Rectal smooth muscle tissue (tissue), 1 donor: ENCODE data around the gene LENEP.

Experiments
- H3K27ac ChIP-seq: one replicate; pipeline ENCODE4 v1.7.0; 2013; ENCODE audit warnings: low read depth, low read length, inconsistent platforms
- H3K27me3 ChIP-seq: one replicate; pipeline ENCODE4 v1.7.0; 2013; ENCODE audit warnings: low read length; ENCODE audit not compliant: control insufficient read depth, insufficient read depth
- H3K36me3 ChIP-seq: one replicate; pipeline ENCODE4 v1.7.0; 2013; ENCODE audit warnings: low read length; ENCODE audit not compliant: control insufficient read depth, insufficient read depth
- H3K4me1 ChIP-seq: one replicate; pipeline ENCODE4 v1.7.0; 2013; ENCODE audit warnings: low read length; ENCODE audit not compliant: control insufficient read depth, insufficient read depth
- H3K4me3 ChIP-seq: one replicate; pipeline ENCODE4 v1.7.0; 2013; ENCODE audit warnings: low read length
- H3K9ac ChIP-seq: one replicate; pipeline ENCODE4 v1.7.0; 2013; ENCODE audit warnings: low read length

LENEP gene

DNA sequence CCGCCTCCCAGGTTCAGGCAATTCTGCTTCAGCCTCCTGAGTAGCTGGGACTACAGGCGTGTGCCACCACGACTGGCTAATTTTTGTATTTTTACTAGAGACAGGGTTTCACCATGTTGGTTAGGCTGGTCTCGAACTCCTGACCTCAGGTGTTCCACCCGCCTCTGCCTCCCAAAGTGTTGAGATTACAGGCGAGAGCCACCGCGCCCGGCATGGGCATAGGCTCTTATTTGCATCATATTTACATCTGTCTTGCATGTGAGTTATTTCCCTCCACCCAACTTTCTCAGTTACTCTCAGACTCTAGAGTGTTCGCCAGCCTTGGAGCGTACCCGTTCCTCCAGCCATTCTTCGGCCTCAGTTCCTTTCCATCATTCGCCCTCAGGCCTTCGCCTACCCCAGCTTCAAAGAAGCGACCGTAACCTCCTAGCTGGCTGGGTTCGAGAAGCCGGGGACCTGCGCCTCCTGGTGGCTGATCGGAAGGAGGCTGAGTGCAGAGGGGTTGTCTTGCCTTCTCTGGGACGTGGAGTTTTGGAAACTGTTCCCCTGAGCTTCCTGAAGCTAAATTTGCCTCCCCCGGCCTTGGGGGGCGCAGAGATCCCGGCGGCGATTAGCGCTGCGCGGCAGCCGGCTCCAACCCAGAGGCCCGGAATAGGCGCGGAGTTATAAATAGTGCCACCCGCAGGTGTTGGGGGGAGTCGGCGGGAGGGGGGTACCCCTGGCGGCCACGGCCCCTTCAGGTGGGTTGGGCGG, 5.6 kb downstream of the LENEP start:
- Histone ChIP-seq H3K4me1 (peaks cover 8% of the 10 kb centered on the region), H3K4me3 (peak overlapping the region; percentile 66), H3K27me3 (no peaks in the 10 kb centered on the region), H3K27ac (peak overlapping the region; percentile 96), H3K9ac (peak overlapping the region; percentile 65), H3K36me3 (no peaks in the 10 kb centered on the region)

DNA sequence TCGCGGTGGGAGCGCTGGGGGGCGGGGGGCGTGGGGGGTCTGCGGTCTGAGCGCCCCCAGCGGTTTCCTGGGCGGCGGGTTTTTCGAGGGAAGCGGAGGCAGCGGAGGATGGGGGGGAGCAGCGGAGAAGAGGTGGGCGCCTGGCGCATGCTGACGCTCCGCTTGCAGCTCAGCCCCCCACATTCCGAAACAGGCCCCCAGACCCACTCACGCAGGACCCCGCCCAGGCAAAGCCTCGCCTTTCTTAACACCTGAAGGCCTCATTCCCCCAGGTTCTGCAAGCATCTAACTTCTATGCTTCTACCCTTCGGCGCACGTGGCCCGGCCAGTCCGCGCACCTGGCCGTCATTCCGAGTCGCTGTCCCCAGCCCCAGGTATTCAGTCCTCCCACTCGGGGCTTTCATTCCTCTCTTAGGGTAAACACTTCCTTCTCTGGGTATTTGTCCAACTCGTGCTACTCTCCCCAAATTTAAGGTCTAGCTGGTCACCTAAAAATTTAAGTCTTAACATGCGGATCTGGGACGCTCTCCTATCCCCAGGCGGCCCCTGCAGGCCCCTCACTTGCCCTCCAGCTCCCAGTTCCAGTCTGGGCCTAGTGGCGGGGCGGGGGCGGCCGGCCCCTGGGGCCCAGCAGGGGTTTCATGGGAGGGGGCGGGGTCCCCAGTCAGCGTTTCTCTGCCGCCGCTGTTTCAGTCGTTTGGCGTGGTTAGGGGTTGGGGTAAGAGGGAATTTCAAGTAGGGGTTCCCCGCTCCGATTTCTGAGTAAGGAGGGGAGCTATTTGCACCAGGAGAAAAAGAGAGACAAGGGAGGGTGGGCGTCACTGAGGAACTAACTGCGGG, 6.4 kb downstream of the LENEP start:
- Histone ChIP-seq H3K9ac (peak overlapping the region; percentile 24), H3K36me3 (no peaks in the 10 kb centered on the region), H3K4me3 (peak overlapping the region; percentile 88), H3K4me1 (peaks cover 16% of the 10 kb centered on the region), H3K27ac (peak overlapping the region; percentile 96), H3K27me3 (no peaks in the 10 kb centered on the region)

DNA sequence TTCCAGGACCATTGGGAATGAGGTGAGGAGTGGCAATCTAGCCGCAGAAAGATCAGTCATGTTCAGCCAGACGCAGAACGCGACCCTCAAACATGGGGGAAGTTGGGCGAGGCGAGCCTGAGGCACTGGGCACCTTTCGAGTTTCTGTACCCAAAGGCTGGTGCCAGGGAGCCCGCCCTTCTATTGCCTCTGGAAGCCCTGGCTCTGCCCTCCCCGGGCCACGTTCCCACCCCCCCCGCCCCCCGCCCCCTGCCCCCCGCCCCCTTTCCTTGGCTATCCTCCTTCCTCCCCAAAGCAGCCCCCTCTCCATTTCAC, 7.0 kb downstream of the LENEP start:
- Histone ChIP-seq H3K27me3 (no peaks in the 10 kb centered on the region), H3K36me3 (no peaks in the 10 kb centered on the region), H3K9ac (peak overlapping the region; percentile 10), H3K27ac (peak overlapping the region; percentile 96), H3K4me1 (peaks cover 18% of the 10 kb centered on the region), H3K4me3 (peak overlapping the region; percentile 88)

DNA sequence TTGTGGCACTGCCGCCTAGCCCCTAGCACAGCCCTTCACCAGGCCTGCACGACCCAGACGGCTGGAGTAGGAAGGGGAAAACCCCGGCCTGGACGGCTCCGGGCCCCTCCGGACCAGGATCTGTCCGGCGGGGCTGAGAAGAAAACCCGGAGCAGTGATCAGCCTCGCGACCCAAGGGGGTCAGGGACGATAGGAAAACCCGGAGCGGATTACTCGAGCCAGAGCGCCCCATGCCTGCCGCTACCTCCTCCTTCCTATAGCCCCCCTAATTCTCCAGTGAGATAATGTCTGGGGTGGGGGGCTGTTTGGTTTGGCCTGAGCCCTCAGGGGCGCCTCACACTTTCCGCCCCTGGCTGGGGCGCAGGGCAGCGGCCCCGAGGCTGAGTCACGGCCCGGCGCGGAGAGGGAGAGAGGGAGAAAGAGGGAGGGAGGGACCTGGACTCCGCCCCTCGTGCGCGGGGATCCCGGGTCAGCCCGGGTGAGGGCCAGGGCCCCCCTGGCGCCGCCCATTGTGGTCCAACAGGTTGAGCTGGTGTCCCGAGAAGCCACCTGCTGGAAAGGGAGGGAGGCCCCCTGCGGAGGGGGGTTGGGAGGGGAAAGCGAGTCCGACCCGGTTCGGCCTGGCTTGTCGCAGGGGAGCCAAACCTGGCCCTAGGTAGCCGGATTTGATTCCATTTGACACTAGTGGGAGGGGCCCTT, 7.5 kb downstream of the LENEP start:
- no peaks in the 10 kb centered on the region for H3K36me3 ChIP-seq
- peak overlapping the region; percentile 85 for H3K9ac ChIP-seq
- H3K4me1 ChIP-seq: peaks cover 23% of the 10 kb centered on the region
- H3K4me3 ChIP-seq: peak overlapping the region; percentile 88
- H3K27me3 ChIP-seq: no peaks in the 10 kb centered on the region
- H3K27ac ChIP-seq: peak overlapping the region; percentile 96

DNA sequence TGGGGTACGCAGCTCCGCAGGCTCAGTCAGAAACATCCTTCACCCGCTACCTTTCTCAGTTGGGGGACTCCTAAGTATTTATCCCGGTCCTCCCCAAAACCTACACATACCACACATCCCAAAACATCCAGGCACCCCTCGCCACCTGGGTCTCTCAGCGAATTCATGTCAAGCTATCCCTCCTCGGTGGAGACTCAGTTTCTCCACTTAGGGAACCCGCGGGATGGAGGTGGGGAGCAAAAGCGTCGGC, 8.0 kb downstream of the LENEP start:
- peaks cover 2% of the 10 kb centered on the region for H3K36me3 ChIP-seq
- peaks cover 28% of the 10 kb centered on the region for H3K4me1 ChIP-seq
- H3K9ac ChIP-seq: peak overlapping the region; percentile 85
- no peaks in the 10 kb centered on the region for H3K27me3 ChIP-seq
- peak overlapping the region; percentile 88 for H3K4me3 ChIP-seq
- H3K27ac ChIP-seq: peak overlapping the region; percentile 96

DNA sequence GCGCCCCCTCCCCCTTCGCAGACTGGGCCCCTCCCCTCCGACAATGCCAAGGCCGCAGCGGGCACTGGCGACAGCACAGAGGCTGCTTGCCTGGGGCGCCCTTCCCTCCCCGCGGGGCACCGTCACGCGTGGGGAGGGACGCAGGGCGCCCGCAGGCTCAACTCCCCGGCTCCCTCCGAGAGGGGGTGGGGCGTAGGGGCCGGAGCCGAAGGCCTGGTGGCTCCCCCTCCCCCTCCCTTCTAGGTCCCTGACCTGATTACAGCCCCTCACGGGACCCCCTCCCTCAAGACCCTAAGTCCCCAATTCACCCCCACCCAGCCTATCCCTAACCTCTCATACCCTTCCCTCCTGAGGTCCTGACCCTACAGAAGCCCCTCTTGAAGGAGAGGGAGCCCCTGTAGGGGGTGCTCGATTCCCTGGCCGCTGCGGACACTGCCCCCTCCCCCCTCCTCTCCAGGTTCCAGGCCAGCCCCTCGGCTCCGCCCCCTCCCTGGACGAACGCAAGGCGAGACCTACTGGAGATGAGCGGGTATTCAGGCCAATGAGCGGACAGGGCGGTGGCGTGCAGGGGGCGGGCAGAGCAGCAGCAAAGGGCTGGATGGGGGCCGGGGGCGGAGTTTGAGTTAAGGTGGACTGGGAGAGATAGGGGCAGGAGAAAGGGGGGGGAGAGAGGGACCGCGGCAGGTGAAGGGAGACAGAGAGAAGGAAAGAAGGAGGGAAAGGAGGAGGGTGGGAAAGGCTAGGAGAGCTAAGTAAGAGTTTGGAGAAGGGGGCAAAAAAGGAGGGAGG, 8.5 kb downstream of the LENEP start:
- Histone ChIP-seq H3K36me3 (peaks cover 4% of the 10 kb centered on the region), H3K27ac (peak overlapping the region; percentile 96), H3K27me3 (no peaks in the 10 kb centered on the region), H3K9ac (peak overlapping the region; percentile 71), H3K4me1 (peaks cover 29% of the 10 kb centered on the region), H3K4me3 (peak overlapping the region; percentile 88)

DNA sequence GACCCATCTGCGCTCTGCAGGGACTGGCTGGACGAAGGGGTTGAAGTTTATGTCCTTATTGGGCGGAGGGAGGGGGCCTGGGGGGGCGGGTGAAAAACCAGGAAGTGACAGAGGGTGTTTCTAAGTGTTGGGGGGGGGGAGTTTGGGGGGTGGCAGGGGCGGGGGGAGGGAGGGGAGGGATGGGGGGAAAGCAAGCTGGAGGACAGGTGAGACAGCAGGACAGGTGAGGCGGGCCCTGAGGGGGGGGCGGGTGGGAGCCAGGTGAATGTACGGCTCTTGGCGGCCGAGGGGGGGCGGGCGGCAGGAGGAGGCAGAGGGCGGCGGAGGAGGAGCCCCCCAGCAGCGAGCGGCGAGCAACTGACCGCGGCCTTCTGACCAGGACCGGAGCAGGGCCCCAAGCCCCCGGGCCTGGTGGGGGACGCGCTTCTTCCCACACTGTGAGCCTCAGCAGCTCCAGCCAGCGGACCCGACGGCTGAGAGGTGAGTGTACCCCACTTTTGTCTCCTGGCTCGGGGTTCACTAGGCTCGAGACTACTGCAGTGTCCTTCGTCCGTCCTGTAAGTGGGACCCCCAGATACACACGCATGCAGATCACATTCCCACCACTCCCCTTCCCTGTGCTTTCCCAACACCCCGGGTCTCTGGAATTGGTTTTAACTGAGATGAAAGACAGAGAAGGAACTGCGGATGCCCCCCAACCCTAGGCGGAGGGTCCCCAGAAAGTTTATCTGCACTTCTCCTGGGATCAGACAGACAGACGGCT, 9.3 kb downstream of the LENEP start, which contains the start of gene ZBTB7B:
TSS of gene ZBTB7B (plus strand) at position 339 of the 763 bp plus-strand sequence. CDS start 11,859 bp downstream, outside the sequence.
- Histone ChIP-seq H3K4me3 (peak within 1 kb of the TSS; percentile 89), H3K27me3 (no peaks in the 10 kb centered on the region), H3K27ac (peak within 1 kb of the TSS; percentile 96), H3K36me3 (peaks cover 4% of the 10 kb centered on the region), H3K9ac (peak within 1 kb of the TSS; percentile 96), H3K4me1 (peaks cover 36% of the 10 kb centered on the region)

DNA sequence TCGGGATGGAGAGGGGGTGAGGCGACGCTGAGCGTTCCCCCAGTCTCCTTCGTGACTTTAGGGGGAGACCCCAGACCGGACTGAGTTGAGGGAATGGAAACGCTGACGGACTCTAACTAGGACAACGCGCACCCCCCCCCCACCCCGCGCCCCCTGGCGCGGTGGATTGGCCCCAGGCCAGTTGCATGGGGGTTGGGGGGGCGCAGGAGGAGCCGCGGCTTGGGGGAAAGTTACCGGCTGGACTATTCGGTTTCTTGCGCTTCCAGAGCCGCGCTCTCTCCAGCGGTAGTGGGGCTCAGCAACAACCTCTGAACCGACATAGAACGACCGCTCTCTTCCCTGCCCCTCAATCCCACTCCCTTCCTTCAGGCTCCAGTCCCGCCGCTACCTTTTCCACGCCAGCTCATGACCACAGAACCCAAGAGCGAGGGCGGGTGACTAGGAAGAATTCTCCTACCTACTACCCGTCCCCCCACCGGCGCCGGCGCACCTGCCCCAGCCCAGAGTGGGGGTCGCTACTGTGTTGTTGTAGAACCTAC, 9.9 kb downstream of the LENEP start:
- peaks cover 4% of the 10 kb centered on the region for H3K36me3 ChIP-seq
- H3K9ac ChIP-seq: peak overlapping the region; percentile 96
- peaks cover 36% of the 10 kb centered on the region for H3K4me1 ChIP-seq
- peak overlapping the region; percentile 93 for H3K27ac ChIP-seq
- no peaks in the 10 kb centered on the region for H3K27me3 ChIP-seq
- H3K4me3 ChIP-seq: peak overlapping the region; percentile 89

DNA sequence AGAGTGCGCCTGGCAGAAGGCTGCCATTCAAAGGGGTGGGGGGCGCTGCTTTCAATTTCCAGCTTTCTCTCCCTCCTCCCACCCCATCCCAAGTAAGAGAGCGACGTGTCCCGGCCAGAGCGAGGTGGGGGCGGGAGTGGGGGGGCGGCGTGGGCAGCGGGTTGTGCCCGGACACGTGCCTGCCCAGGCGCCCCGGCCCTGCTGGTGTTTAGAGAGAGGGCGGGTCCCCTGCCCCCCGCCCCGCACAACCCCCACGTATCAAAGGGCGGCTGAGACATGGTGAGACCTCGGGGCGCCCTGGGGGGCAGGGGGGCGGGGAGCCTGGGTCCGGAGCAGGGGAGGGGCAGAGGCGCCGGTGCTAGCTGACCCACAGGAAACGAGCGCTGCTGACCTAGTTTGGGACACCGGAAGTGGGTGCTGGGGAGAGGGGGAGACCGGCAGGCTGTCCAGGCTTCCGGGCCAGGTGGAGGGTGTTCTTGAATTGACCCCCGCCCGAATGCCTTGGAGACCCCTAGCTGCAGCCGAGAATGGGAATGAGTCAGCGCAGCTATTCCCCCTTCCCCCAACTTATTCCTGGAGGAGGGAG, 10.5 kb downstream of the LENEP start:
- Histone ChIP-seq H3K36me3 (peaks cover 4% of the 10 kb centered on the region), H3K4me1 (peaks cover 35% of the 10 kb centered on the region), H3K27me3 (no peaks in the 10 kb centered on the region), H3K9ac (peak overlapping the region; percentile 96), H3K27ac (peak overlapping the region; percentile 93), H3K4me3 (peak overlapping the region; percentile 89)

DNA sequence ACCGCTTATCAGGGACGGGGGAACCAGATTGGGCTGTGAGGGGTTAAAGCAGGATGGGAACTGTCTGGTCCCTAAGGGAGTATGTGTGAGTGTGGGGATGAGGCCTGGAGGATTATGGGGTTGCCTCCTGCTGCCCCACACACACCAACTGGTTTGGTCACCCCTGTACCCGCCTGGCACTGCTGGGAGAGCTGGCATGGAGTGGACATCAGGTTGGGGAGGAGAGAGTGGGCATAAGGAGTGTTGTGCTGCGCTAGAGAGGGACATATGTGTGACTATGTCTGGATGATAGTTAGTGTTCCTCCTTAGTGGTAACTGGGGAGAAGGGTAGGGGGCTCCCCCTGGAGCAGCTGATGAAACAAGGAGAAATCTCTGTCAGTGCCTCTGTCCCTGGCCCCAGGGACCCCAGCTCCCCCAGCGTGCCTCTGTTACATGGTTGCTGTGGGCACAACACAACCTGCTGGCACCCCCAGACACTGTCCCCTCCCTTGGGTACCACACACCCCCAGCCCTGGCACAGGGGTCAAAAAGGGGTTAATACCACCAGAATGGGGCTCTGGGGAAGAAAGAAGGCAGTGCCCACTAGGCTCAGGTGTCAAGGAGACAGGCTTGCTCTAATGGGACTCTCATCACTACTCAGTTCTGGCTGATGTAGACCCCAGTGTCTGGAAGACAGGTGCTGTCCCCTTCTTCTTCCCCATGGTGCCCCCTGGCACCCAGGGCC, 11.1 kb downstream of the LENEP start:
- H3K27me3 ChIP-seq: no peaks in the 10 kb centered on the region
- H3K36me3 ChIP-seq: peaks cover 4% of the 10 kb centered on the region
- H3K4me3 ChIP-seq: peak overlapping the region; percentile 89
- peak overlapping the region; percentile 78 for H3K9ac ChIP-seq
- peak overlapping the region; percentile 93 for H3K27ac ChIP-seq
- H3K4me1 ChIP-seq: peaks cover 32% of the 10 kb centered on the region
